Activated CD4-positive, alpha-beta T cell treated with anti-CD3 and anti-CD28 coated beads, Interleukin-2, amount 10 ng/mL, durations not matched to agents 24 days and 14 days (primary cell): ENCODE results near the gene PACRG. TPM values are rescaled to one million over a fixed set of nuclear protein-coding genes. Genes with fewer than 3 reads are reported as not detected.

ENCODE experiments used
- DNase-seq: peaks from one replicate; pipeline ENCODE4 v3.0.0; 2022
- H3K27ac Mint-ChIP-seq: one replicate; pipeline ENCODE4 v1.8.0; 2022; ENCODE audit warnings: mild to moderate bottlenecking, mixed read lengths
- H3K27me3 Mint-ChIP-seq: one replicate; pipeline ENCODE4 v1.8.0; 2022; ENCODE audit warnings: mixed read lengths
- H3K36me3 Mint-ChIP-seq: one replicate; pipeline ENCODE4 v1.8.0; 2022; ENCODE audit warnings: low read depth, mild to moderate bottlenecking, mixed read lengths
- H3K4me1 Mint-ChIP-seq: one replicate; pipeline ENCODE4 v1.8.0; 2021; ENCODE audit warnings: mixed read lengths
- H3K4me3 Mint-ChIP-seq: one replicate; pipeline ENCODE4 v1.8.0; 2022; ENCODE audit warnings: mild to moderate bottlenecking, moderate library complexity, mixed read lengths
- H3K9me3 Mint-ChIP-seq: one replicate; pipeline ENCODE4 v1.8.0; 2021; ENCODE audit warnings: mixed read lengths
- intact Hi-C: fragments of 100-400 bp; cut with micrococcal nuclease; formaldehyde crosslinking; loops from one replicate; pipeline ENCODE4 v1.15.1; 2023
- total RNA-seq: library from RNA; stranded (reverse); gene quantifications from 2 replicates; pipeline ENCODE4 v1.2.3, GENCODE V29; 2022

The PACRG gene
- total RNA-seq, 1 donor from 2014 or later: not detected

GRCh38 chr6:162873537-162873936 is 145.8 kb downstream of the PACRG start:
- no peak overlapping the region for H3K27ac Mint-ChIP-seq
- H3K4me3 Mint-ChIP-seq: no peak overlapping the region
- H3K9me3 Mint-ChIP-seq: no peaks in the 10 kb centered on the region
- H3K27me3 Mint-ChIP-seq: no peaks in the 10 kb centered on the region
- no peaks in the 10 kb centered on the region for H3K36me3 Mint-ChIP-seq
- intact Hi-C loops: no loop called here
- no peak for DNase-seq
- no peaks in the 10 kb centered on the region for H3K4me1 Mint-ChIP-seq

- no peaks in the 10 kb centered on the region for H3K9me3 Mint-ChIP-seq
- DNase-seq: no peak
- H3K27ac Mint-ChIP-seq: no peak overlapping the region
- H3K36me3 Mint-ChIP-seq: no peaks in the 10 kb centered on the region
- H3K4me1 Mint-ChIP-seq: no peaks in the 10 kb centered on the region
- H3K27me3 Mint-ChIP-seq: no peaks in the 10 kb centered on the region
- no peak overlapping the region for H3K4me3 Mint-ChIP-seq
- intact Hi-C loops: no loop called here
Observed at GRCh38 chr6:162875070-162875469, 147.3 kb downstream of the PACRG start.

- Mint-ChIP-seq H3K36me3 (no peaks in the 10 kb centered on the region), H3K27me3 (no peaks in the 10 kb centered on the region), H3K4me1 (no peaks in the 10 kb centered on the region), H3K4me3 (no peak overlapping the region), H3K27ac (no peak overlapping the region), H3K9me3 (no peaks in the 10 kb centered on the region)
- intact Hi-C loops: no loop called here
- no peak for DNase-seq
Observed at GRCh38 chr6:162882801-162883481, 155.2 kb downstream of the PACRG start.

GRCh38 chr6:162887981-162888689 is 160.4 kb downstream of the PACRG start:
- Mint-ChIP-seq H3K9me3 (no peaks in the 10 kb centered on the region), H3K27me3 (no peaks in the 10 kb centered on the region), H3K36me3 (no peaks in the 10 kb centered on the region), H3K4me3 (no peak overlapping the region), H3K27ac (no peak overlapping the region), H3K4me1 (no peaks in the 10 kb centered on the region)
- DNase-seq: no peak
- intact Hi-C loops: no loop called here

GRCh38 chr6:162889303-162889702 is 161.5 kb downstream of the PACRG start:
- Mint-ChIP-seq H3K27me3 (no peaks in the 10 kb centered on the region), H3K9me3 (no peaks in the 10 kb centered on the region)
- intact Hi-C loops: no loop called here

GRCh38 chr6:162898011-162898410 is 170.2 kb downstream of the PACRG start:
- intact Hi-C loops: no loop called here
- Mint-ChIP-seq H3K4me3 (no peak overlapping the region), H3K27me3 (no peaks in the 10 kb centered on the region), H3K4me1 (no peaks in the 10 kb centered on the region), H3K36me3 (no peaks in the 10 kb centered on the region), H3K9me3 (no peaks in the 10 kb centered on the region), H3K27ac (no peak overlapping the region)
- no peak for DNase-seq

More at GRCh38 chr6:162889303-162889702, 161.5 kb downstream of the PACRG start:
- H3K4me3 Mint-ChIP-seq: no peak overlapping the region
- H3K36me3 Mint-ChIP-seq: no peaks in the 10 kb centered on the region
- H3K4me1 Mint-ChIP-seq: no peaks in the 10 kb centered on the region
- no peak for DNase-seq
- no peak overlapping the region for H3K27ac Mint-ChIP-seq

- H3K4me3 Mint-ChIP-seq: no peak overlapping the region
- no peak for DNase-seq
- H3K36me3 Mint-ChIP-seq: no peaks in the 10 kb centered on the region
- H3K27me3 Mint-ChIP-seq: no peaks in the 10 kb centered on the region
- no peak overlapping the region for H3K27ac Mint-ChIP-seq
- no peaks in the 10 kb centered on the region for H3K4me1 Mint-ChIP-seq
- no peaks in the 10 kb centered on the region for H3K9me3 Mint-ChIP-seq
- intact Hi-C loops: no loop called here
Observed at GRCh38 chr6:162899148-162899547, 171.4 kb downstream of the PACRG start.

GRCh38 chr6:162900503-162900902 is 172.7 kb downstream of the PACRG start:
- no peaks in the 10 kb centered on the region for H3K4me1 Mint-ChIP-seq
- no peak overlapping the region for H3K4me3 Mint-ChIP-seq
- H3K27me3 Mint-ChIP-seq: no peaks in the 10 kb centered on the region
- H3K9me3 Mint-ChIP-seq: no peaks in the 10 kb centered on the region
- intact Hi-C loops: no loop called here
- no peak for DNase-seq
- H3K36me3 Mint-ChIP-seq: no peaks in the 10 kb centered on the region
- H3K27ac Mint-ChIP-seq: no peak overlapping the region

- intact Hi-C loops: no loop called here
- H3K4me1 Mint-ChIP-seq: no peaks in the 10 kb centered on the region
- no peaks in the 10 kb centered on the region for H3K36me3 Mint-ChIP-seq
- H3K27ac Mint-ChIP-seq: no peak overlapping the region
- DNase-seq: no peak
- no peak overlapping the region for H3K4me3 Mint-ChIP-seq
- no peaks in the 10 kb centered on the region for H3K9me3 Mint-ChIP-seq
- H3K27me3 Mint-ChIP-seq: no peaks in the 10 kb centered on the region
Observed at GRCh38 chr6:162904069-162904663, 176.4 kb downstream of the PACRG start.

GRCh38 chr6:162906479-162906878 is 178.7 kb downstream of the PACRG start:
- no peak overlapping the region for H3K27ac Mint-ChIP-seq
- no peak for DNase-seq
- H3K9me3 Mint-ChIP-seq: no peaks in the 10 kb centered on the region
- H3K4me1 Mint-ChIP-seq: no peaks in the 10 kb centered on the region
- intact Hi-C loops: no loop called here
- no peak overlapping the region for H3K4me3 Mint-ChIP-seq
- no peaks in the 10 kb centered on the region for H3K36me3 Mint-ChIP-seq
- H3K27me3 Mint-ChIP-seq: no peaks in the 10 kb centered on the region

- no peak overlapping the region for H3K4me3 Mint-ChIP-seq
- H3K9me3 Mint-ChIP-seq: no peaks in the 10 kb centered on the region
- intact Hi-C loops: no loop called here
- no peaks in the 10 kb centered on the region for H3K36me3 Mint-ChIP-seq
- no peak overlapping the region for H3K27ac Mint-ChIP-seq
- no peak for DNase-seq
- H3K27me3 Mint-ChIP-seq: no peaks in the 10 kb centered on the region
- no peaks in the 10 kb centered on the region for H3K4me1 Mint-ChIP-seq
Observed at GRCh38 chr6:162907876-162908481, 180.2 kb downstream of the PACRG start.

- Mint-ChIP-seq H3K27ac (no peak overlapping the region), H3K4me1 (no peaks in the 10 kb centered on the region), H3K36me3 (no peaks in the 10 kb centered on the region), H3K9me3 (no peaks in the 10 kb centered on the region), H3K27me3 (no peaks in the 10 kb centered on the region), H3K4me3 (no peak overlapping the region)
- DNase-seq: no peak
- intact Hi-C loops: no loop called here
Observed at GRCh38 chr6:162913206-162913605, 185.4 kb downstream of the PACRG start.

- no peaks in the 10 kb centered on the region for H3K4me1 Mint-ChIP-seq
- no peaks in the 10 kb centered on the region for H3K36me3 Mint-ChIP-seq
- intact Hi-C loops: no loop called here
- no peak for DNase-seq
- H3K27ac Mint-ChIP-seq: no peak overlapping the region
- no peak overlapping the region for H3K4me3 Mint-ChIP-seq
- no peaks in the 10 kb centered on the region for H3K27me3 Mint-ChIP-seq
- H3K9me3 Mint-ChIP-seq: no peaks in the 10 kb centered on the region
Observed at GRCh38 chr6:162917506-162917905, 189.7 kb downstream of the PACRG start.

GRCh38 chr6:162921062-162921461 is 193.3 kb downstream of the PACRG start:
- no peaks in the 10 kb centered on the region for H3K9me3 Mint-ChIP-seq
- H3K27me3 Mint-ChIP-seq: no peaks in the 10 kb centered on the region
- intact Hi-C loops: no loop called here
- H3K36me3 Mint-ChIP-seq: no peaks in the 10 kb centered on the region
- no peak for DNase-seq
- H3K27ac Mint-ChIP-seq: no peak overlapping the region
- no peaks in the 10 kb centered on the region for H3K4me1 Mint-ChIP-seq
- no peak overlapping the region for H3K4me3 Mint-ChIP-seq
